HG03159 (cell line): ENCODE measurements around the gene IGFN1.

Source experiments
- ATAC-seq: cut with Tn5 transposase; IDR thresholded peaks from one replicate; pipeline ENCODE4 v1.9.1; 2021; ENCODE audit warnings: mild to moderate bottlenecking, moderate library complexity; ENCODE audit not compliant: unreplicated experiment

Gene IGFN1

GRCh38 chr1:201261771-201262547 is 71.3 kb downstream of the IGFN1 start:
- ATAC-seq: no peak

GRCh38 chr1:201262963-201263608 is 72.5 kb downstream of the IGFN1 start:
- ATAC-seq: no peak

- ATAC-seq: no peak
Measured at GRCh38 chr1:201264072-201264471, 73.4 kb downstream of the IGFN1 start.

- ATAC-seq: no peak
Measured at GRCh38 chr1:201264554-201264953, 73.9 kb downstream of the IGFN1 start.

GRCh38 chr1:201265756-201266155 is 75.1 kb downstream of the IGFN1 start:
- no peak for ATAC-seq

GRCh38 chr1:201266276-201266675 is 75.7 kb downstream of the IGFN1 start:
- ATAC-seq: no peak

- ATAC-seq: no peak
Measured at GRCh38 chr1:201266774-201267173, 76.2 kb downstream of the IGFN1 start.

GRCh38 chr1:201267481-201268229 is 77.0 kb downstream of the IGFN1 start:
- no peak for ATAC-seq

GRCh38 chr1:201268604-201269151 is 78.1 kb downstream of the IGFN1 start:
- no peak for ATAC-seq

- no peak for ATAC-seq
Measured at GRCh38 chr1:201269281-201269680, 78.7 kb downstream of the IGFN1 start.

- ATAC-seq: no peak
Measured at GRCh38 chr1:201269900-201270410, 79.3 kb downstream of the IGFN1 start.

- no peak for ATAC-seq
Measured at GRCh38 chr1:201270616-201271390, 80.2 kb downstream of the IGFN1 start.

- no peak for ATAC-seq
Measured at GRCh38 chr1:201272799-201273198, 82.2 kb downstream of the IGFN1 start.

- no peak for ATAC-seq
Measured at GRCh38 chr1:201274616-201275252, 84.1 kb downstream of the IGFN1 start.

- ATAC-seq: no peak
Measured at GRCh38 chr1:201275253-201275666, 84.6 kb downstream of the IGFN1 start.

- ATAC-seq: no peak
Measured at GRCh38 chr1:201276891-201277290, 86.3 kb downstream of the IGFN1 start.

GRCh38 chr1:201277441-201277840 is 86.8 kb downstream of the IGFN1 start:
- no peak for ATAC-seq
